BJ (cell line): ENCODE results near the gene GHRHR. TPM values are rescaled to one million over a fixed set of nuclear protein-coding genes. Genes with fewer than 3 reads are reported as not detected.

ENCODE experiments used
- CTCF ChIA-PET: fragments of 350-600 bp; formaldehyde crosslinking; extraction: SDS; loops from one replicate; lab custom pipeline; 2021; ENCODE audit warnings: antibody characterized with exemption, inconsistent platforms; lab: Yijun Ruan, JAX
- POLR2A ChIA-PET: fragments of 300-600 bp; sonication (Branson Sonifier 250); formaldehyde crosslinking; extraction: SDS; loops from one replicate; lab custom pipeline; 2021; ENCODE audit warnings: antibody characterized with exemption; lab: Charles Lee
- DNase-seq: peaks from one replicate; pipeline ENCODE4 v3.0.0-alpha.2; 2011; ENCODE audit warnings: low read depth
- H3K27me3 ChIP-seq: 2 replicates; pipeline ENCODE4 v1.6.0; 2011; ENCODE audit warnings: low read length; ENCODE audit not compliant: control insufficient read depth, insufficient read depth
- H3K36me3 ChIP-seq: 2 replicates; pipeline ENCODE4 v1.5.1; 2011; ENCODE audit warnings: low read length; ENCODE audit not compliant: control insufficient read depth, insufficient read depth
- H3K4me3 ChIP-seq: 2 replicates; pipeline ENCODE4 v1.5.1; 2011; ENCODE audit warnings: low read depth, mild to moderate bottlenecking, control low read depth, low read length
- polyA plus RNA-seq: library from polyadenylated mRNA; depleted of rRNA; stranded (reverse); fragments of >200 nt; gene quantifications from 2 replicates; pipeline ENCODE4 v1.2.3, GENCODE V29; 2011
- TF ChIP-seq, protein P1 (sequence below): IDR thresholded peaks from 2 replicates; pipeline ENCODE4 v1.5.1; 2011; ENCODE audit warnings: low read depth, mild to moderate bottlenecking, control low read depth, inconsistent platforms, low read length, moderate library complexity; ENCODE audit not compliant: insufficient read depth

The GHRHR gene
- polyA plus RNA-seq, 1 experiment: not detected

DNA sequence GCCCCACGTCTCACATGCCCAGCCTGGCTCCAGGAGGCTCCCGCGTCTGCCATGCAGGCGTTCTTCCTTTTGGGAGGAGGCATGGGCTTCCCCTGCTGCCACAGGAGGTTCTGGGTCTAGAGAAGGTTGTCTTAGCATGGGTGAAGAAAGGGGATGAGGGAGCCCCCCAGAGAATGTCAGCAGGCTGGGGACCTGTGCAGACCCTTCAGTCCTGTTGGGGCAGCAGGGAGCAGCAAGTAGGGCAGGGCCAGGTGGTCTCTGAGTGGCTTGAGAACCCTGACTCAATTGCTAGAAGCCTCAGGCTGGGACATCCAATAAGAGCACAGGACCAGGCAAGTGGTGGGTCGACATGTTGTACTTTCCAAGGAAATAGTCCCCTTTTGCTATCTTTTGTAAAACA lies 54.0 kb downstream of the GHRHR start:
- ChIA-PET POLR2A (no interaction called here), CTCF (interaction anchor here (0.6 kb wide), 1 partner anchor 1580 kb away, joined by 4 read pairs; no protein-coding TSS in a partner anchor)
- Histone ChIP-seq H3K36me3 (no peaks in the 10 kb centered on the region), H3K4me3 (no peak overlapping the region), H3K27me3 (peaks cover 3% of the 10 kb centered on the region; the same call in 1 of the 2 replicates)
- TF ChIP-seq, protein P1, sequence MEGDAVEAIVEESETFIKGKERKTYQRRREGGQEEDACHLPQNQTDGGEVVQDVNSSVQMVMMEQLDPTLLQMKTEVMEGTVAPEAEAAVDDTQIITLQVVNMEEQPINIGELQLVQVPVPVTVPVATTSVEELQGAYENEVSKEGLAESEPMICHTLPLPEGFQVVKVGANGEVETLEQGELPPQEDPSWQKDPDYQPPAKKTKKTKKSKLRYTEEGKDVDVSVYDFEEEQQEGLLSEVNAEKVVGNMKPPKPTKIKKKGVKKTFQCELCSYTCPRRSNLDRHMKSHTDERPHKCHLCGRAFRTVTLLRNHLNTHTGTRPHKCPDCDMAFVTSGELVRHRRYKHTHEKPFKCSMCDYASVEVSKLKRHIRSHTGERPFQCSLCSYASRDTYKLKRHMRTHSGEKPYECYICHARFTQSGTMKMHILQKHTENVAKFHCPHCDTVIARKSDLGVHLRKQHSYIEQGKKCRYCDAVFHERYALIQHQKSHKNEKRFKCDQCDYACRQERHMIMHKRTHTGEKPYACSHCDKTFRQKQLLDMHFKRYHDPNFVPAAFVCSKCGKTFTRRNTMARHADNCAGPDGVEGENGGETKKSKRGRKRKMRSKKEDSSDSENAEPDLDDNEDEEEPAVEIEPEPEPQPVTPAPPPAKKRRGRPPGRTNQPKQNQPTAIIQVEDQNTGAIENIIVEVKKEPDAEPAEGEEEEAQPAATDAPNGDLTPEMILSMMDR: no peak
- DNase-seq: no peak

DNA sequence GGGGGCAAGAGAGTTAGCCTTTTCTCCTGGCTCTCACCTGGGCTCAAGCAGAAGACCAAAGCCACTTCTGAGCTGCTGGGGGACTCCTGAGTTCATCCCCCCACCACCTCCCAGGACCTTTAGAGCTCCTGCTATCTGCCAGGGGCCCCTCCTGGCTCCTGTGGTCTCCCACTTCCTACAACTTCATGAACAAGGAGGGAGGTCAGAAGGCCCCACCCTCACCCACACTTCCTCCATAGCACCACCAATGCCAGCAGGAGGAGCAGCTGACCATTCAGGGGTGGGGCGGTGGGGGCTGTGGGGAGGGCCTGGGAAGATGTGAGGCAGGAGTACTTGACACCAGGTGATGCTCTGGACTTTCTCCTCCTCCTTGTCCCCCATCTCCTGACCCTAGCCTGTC lies 55.8 kb downstream of the GHRHR start:
- ChIA-PET CTCF (interaction anchor here (1.0 to 1.1 kb wide), 2 partner anchors 36 to 103 kb away, joined by 3 read pairs; no protein-coding TSS in a partner anchor), POLR2A (no interaction called here)
- no peak for DNase-seq
- Histone ChIP-seq H3K4me3 (no peak overlapping the region), H3K27me3 (peaks cover 3% of the 10 kb centered on the region; the same call in 1 of the 2 replicates), H3K36me3 (no peaks in the 10 kb centered on the region)
- TF ChIP-seq, protein P1: no peak

DNA sequence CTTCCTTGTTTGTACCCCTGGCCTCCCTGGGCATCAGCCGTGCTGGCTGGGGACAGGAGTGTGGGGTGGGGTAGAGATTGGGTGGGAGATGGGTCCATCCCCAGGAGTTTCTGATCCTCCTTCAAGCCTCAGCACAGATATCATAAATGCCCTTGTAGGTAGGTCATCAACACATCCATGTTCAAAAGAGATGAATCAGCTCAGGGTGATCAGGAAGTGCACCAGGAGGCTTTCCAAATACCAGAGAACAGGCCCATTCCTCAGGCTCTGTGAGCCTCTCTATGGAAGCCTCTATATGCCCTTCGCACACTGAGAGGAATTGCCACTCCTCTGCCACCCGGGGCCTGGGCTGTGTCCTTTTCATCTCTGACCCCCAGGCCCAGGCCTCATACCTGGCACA lies 56.4 kb downstream of the GHRHR start:
- TF ChIP-seq, protein P1: no peak
- peaks cover 3% of the 10 kb centered on the region; the same call in 1 of the 2 replicates for H3K27me3 ChIP-seq
- CTCF ChIA-PET: interaction anchor here (1.0 to 1.1 kb wide), 2 partner anchors 37 to 103 kb away, joined by 3 read pairs; no protein-coding TSS in a partner anchor
- POLR2A ChIA-PET: no interaction called here
- DNase-seq: no peak
- no peak overlapping the region for H3K4me3 ChIP-seq
- H3K36me3 ChIP-seq: no peaks in the 10 kb centered on the region

DNA sequence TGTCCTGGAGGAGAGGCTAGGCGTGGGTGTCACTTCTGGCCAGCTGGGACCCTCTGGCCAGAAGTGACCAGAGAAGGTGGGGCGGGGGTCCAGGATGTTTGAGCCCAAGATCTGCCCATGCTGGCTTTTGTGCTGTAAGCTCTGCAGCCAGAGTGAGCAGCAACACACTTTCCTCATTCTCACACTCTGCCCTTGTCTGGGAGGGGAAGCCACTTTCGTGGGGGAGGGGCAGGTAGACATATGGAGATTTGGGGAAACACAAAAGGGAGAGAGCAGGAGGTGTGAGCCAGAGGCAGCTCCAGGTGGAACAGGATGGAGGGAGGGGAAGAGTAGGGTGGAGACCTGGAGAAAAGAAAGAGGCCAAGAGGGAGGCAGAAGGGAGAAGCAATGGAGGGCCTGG lies 56.9 kb downstream of the GHRHR start:
- H3K36me3 ChIP-seq: no peaks in the 10 kb centered on the region
- H3K27me3 ChIP-seq: peaks cover 3% of the 10 kb centered on the region; the same call in 1 of the 2 replicates
- no peak for DNase-seq
- POLR2A ChIA-PET: no interaction called here
- CTCF ChIA-PET: no interaction called here
- H3K4me3 ChIP-seq: no peak overlapping the region
- TF ChIP-seq, protein P1: no peak

DNA sequence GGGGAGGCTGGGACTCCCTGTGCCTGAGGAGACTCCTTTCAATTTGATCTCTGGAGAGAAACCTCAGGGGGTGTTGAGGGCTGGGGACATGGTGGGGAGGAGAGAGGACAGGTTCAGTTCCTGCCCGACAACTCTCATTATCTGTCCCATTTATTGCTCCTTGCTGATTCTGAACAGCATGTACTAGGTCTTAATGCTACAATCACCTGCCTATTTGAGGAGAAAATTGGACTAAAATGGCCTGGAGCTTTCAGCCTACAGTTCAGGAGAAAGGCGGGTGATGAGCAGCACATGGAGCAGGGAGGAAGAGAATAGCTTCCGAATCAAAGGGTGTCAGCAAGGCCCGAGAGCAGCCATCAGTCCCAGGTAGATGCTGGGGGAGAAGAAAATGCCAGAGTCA lies 58.4 kb downstream of the GHRHR start:
- TF ChIP-seq, protein P1: no peak
- CTCF ChIA-PET: no interaction called here
- peaks cover 5% of the 10 kb centered on the region; the same call in 1 of the 2 replicates for H3K27me3 ChIP-seq
- H3K36me3 ChIP-seq: no peaks in the 10 kb centered on the region
- POLR2A ChIA-PET: no interaction called here
- no peak overlapping the region for H3K4me3 ChIP-seq
- no peak for DNase-seq
